ENCODE data around the gene RPN1. TPM values are rescaled to one million over a fixed set of nuclear protein-coding genes. Genes with fewer than 3 reads are reported as not detected.
"Not testable (repeated sequence)": the region's sequence is repeated elsewhere in the genome, so short reads cannot be mapped to it uniquely, and the experiment has no call there.

Gene RPN1
- 100 to 1,000 TPM; 189 to 209 (median 195) TPM for total RNA-seq

DNA sequence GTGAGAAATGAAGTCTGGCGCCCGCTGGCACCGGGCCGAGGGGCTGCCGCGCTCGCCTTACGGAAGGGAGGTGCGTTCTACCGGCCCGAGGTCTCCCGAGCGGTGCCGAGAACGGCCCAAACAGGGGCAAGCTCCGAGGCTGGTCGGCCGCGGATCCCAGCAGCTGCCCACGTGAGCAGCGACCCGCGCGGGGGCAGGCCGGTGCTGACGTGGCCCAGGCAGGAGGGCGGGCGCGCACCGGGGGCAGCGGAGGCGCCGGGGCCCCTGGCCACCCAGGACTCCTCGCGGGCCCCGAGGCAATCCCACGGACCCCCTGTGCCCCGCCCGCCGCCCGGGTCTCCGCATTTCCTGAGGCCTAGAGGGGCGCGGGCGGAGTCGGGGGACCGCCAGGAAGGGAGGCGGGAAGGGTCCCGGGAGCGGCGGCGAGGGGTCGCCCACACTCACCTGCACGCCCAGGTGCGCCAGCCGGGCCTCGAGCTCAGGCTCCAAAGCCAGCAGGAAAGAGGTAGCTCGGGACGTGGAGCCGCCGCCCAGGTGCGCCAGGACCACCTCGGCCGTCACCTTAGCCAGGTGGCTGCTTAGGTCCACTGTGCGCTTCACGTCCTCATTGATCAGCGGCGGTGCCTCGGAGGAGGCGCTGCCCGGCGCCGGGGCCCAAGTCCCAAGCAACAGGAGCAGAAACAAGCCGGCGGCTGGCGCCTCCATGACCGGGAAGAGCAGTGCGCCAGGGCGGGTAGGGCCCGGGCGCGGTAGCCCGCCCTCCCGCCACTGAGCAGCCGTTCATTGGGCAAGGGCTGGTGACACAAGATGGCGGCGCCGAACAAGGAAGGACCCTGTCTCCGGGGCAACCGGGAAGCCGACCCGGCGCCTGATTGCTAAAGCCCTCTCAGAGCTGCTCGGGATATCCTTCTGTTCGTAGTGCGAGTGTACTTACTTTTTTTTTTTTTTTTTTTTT lies at the start of gene RPN1:
Gene RPN1 (minus strand): TSS at position 723 of the 955 bp plus-strand sequence. CDS start 18 bp downstream, at position 705.
- Mint-ChIP-seq H3K27me3 (ENCODE audit: low read depth) (no peaks in the 10 kb centered on the region), H3K36me3 (ENCODE audit: insufficient read depth) (no peaks in the 10 kb centered on the region), H3K4me1 (ENCODE audit: low read depth) (peaks cover 31% of the 10 kb centered on the region), H3K9me3 (no peaks in the 10 kb centered on the region), H3K4me3 (peak within 1 kb of the TSS; percentile 90)
- DNase-seq (peak; percentile 92), ATAC-seq (peak; percentile 97)

GRCh38 chr3:128698211-128699047 lies 47.8 kb upstream of the RPN1 start:
- peak; percentile 12 for DNase-seq
- no peaks in the 10 kb centered on the region for H3K36me3 Mint-ChIP-seq (ENCODE audit: insufficient read depth)
- ATAC-seq = peak; percentile 75 to 80
- peak overlapping the region; percentile 69 for H3K4me3 Mint-ChIP-seq
- H3K27me3 Mint-ChIP-seq (ENCODE audit: low read depth) = no peaks in the 10 kb centered on the region
- no peaks in the 10 kb centered on the region for H3K9me3 Mint-ChIP-seq
- no peaks in the 10 kb centered on the region for H3K4me1 Mint-ChIP-seq (ENCODE audit: low read depth)

DNA sequence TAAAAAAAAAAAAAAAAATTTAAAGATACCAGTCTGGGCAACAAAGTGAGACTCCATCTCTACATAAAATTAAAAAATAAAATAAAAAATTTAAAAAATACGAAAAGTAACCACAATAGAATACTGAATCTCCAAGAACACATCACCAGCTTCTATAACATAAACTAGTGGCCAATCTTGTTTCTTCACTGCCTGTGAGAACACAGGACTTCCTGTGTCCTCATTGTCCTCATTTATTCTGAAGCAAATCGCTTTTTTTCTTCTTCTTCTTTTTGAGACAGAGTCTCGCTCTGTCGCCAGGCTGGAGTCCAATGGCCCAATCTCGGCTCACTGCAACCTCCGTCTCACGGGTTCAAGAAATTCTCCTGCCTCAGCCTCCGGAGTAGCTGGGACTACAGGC lies 46.7 kb upstream of the RPN1 start:
- Mint-ChIP-seq H3K4me1 (ENCODE audit: low read depth) (no peaks in the 10 kb centered on the region), H3K4me3 (no peak overlapping the region), H3K27me3 (ENCODE audit: low read depth) (no peaks in the 10 kb centered on the region), H3K36me3 (ENCODE audit: insufficient read depth) (no peaks in the 10 kb centered on the region), H3K9me3 (no peaks in the 10 kb centered on the region)
- no peak for ATAC-seq
- no peak for DNase-seq

- Mint-ChIP-seq H3K4me1 (ENCODE audit: low read depth) (no peaks in the 10 kb centered on the region), H3K27me3 (ENCODE audit: low read depth) (no peaks in the 10 kb centered on the region)
- no peak for ATAC-seq
Measured at GRCh38 chr3:128693696-128694095, 43.1 kb upstream of the RPN1 start.

GRCh38 chr3:128689060-128689459 lies 38.4 kb upstream of the RPN1 start:
- no peaks in the 10 kb centered on the region for H3K27me3 Mint-ChIP-seq (ENCODE audit: low read depth)
- H3K4me1 Mint-ChIP-seq (ENCODE audit: low read depth) = peaks cover 7% of the 10 kb centered on the region
- H3K9me3 Mint-ChIP-seq = no peaks in the 10 kb centered on the region
- no peak overlapping the region for H3K4me3 Mint-ChIP-seq
- H3K36me3 Mint-ChIP-seq (ENCODE audit: insufficient read depth) = no peaks in the 10 kb centered on the region
- DNase-seq (no peak), ATAC-seq (no peak)

More at GRCh38 chr3:128693696-128694095, 43.1 kb upstream of the RPN1 start:
- no peak for DNase-seq
- H3K9me3 Mint-ChIP-seq = no peaks in the 10 kb centered on the region
- H3K36me3 Mint-ChIP-seq (ENCODE audit: insufficient read depth) = no peaks in the 10 kb centered on the region
- H3K4me3 Mint-ChIP-seq = no peak overlapping the region

DNA sequence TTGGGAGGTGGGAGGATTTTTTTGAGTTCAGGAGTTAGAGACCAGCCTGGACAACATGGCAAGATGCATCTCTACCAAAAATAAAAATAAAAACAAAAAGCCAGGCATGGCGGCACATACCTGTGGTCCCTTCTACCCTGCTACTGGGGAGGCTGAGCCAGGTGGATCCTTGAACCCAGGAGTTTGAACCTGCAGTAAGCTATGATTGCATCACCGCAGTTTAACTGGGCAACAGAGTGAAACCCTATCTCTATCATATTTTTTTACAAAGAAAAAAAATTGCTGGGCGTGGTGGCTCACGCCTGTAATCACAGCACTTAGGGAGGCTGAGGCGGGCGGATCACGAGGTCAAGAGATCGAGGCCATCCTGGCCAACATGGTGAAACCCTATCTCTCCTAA lies 35.8 kb upstream of the RPN1 start:
- H3K27me3 Mint-ChIP-seq (ENCODE audit: low read depth) = no peaks in the 10 kb centered on the region
- peaks cover 18% of the 10 kb centered on the region for H3K4me1 Mint-ChIP-seq (ENCODE audit: low read depth)
- ATAC-seq (no peak), DNase-seq (no peak)
- H3K9me3 Mint-ChIP-seq = no peaks in the 10 kb centered on the region
- no peaks in the 10 kb centered on the region for H3K36me3 Mint-ChIP-seq (ENCODE audit: insufficient read depth)
- no peak overlapping the region for H3K4me3 Mint-ChIP-seq

- Mint-ChIP-seq H3K27me3 (ENCODE audit: low read depth) (no peaks in the 10 kb centered on the region), H3K36me3 (ENCODE audit: insufficient read depth) (no peaks in the 10 kb centered on the region), H3K9me3 (no peaks in the 10 kb centered on the region), H3K4me3 (no peak overlapping the region), H3K4me1 (ENCODE audit: low read depth) (peaks cover 29% of the 10 kb centered on the region)
- ATAC-seq (no peak), DNase-seq (no peak)
Measured at GRCh38 chr3:128684986-128685726, 34.5 kb upstream of the RPN1 start.

DNA sequence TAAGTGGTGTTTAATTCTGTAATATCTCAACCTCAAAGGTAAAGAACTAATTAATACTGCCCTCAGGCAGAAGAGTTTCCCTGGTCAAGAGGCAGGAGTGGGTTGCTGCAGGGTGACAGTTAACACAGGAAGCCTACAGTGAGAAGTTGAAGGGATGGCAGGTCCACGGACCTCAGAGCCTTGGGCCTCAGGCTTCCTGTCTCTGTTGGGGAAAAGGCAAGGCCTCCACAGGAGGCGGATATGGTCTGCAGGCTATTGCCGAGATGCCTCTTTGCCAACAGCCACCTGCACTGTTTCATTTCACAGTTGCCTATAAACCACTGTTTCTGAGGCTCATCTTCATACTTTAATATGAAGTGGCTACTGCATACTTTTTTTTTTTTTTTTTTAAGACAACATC lies 33.3 kb upstream of the RPN1 start:
- no peak overlapping the region for H3K4me3 Mint-ChIP-seq
- H3K36me3 Mint-ChIP-seq (ENCODE audit: insufficient read depth) = no peaks in the 10 kb centered on the region
- DNase-seq (no peak), ATAC-seq (no peak)
- H3K4me1 Mint-ChIP-seq (ENCODE audit: low read depth) = peaks cover 38% of the 10 kb centered on the region
- H3K27me3 Mint-ChIP-seq (ENCODE audit: low read depth) = no peaks in the 10 kb centered on the region
- no peaks in the 10 kb centered on the region for H3K9me3 Mint-ChIP-seq

- H3K4me1 Mint-ChIP-seq (ENCODE audit: low read depth) = peaks cover 41% of the 10 kb centered on the region
- no peaks in the 10 kb centered on the region for H3K36me3 Mint-ChIP-seq (ENCODE audit: insufficient read depth)
- peak overlapping the region; percentile 96 for H3K4me3 Mint-ChIP-seq
- no peaks in the 10 kb centered on the region for H3K9me3 Mint-ChIP-seq
- no peak for ATAC-seq
- DNase-seq = no peak
- H3K27me3 Mint-ChIP-seq (ENCODE audit: low read depth) = no peaks in the 10 kb centered on the region
Measured at GRCh38 chr3:128681369-128681829, 30.8 kb upstream of the RPN1 start.

GRCh38 chr3:128680603-128681368 lies 30.2 kb upstream of the RPN1 start:
- H3K27me3 Mint-ChIP-seq (ENCODE audit: low read depth) = no peaks in the 10 kb centered on the region
- peak overlapping the region; percentile 96 for H3K4me3 Mint-ChIP-seq
- DNase-seq (peak; percentile 96), ATAC-seq (peak; percentile 95 to 97)
- no peaks in the 10 kb centered on the region for H3K9me3 Mint-ChIP-seq
- H3K36me3 Mint-ChIP-seq (ENCODE audit: insufficient read depth) = no peaks in the 10 kb centered on the region
- H3K4me1 Mint-ChIP-seq (ENCODE audit: low read depth) = peaks cover 41% of the 10 kb centered on the region

- H3K36me3 Mint-ChIP-seq (ENCODE audit: insufficient read depth) = no peaks in the 10 kb centered on the region
- DNase-seq (no peak), ATAC-seq (no peak)
- peaks cover 40% of the 10 kb centered on the region for H3K4me1 Mint-ChIP-seq (ENCODE audit: low read depth)
- H3K27me3 Mint-ChIP-seq (ENCODE audit: low read depth) = no peaks in the 10 kb centered on the region
- peak overlapping the region; percentile 96 for H3K4me3 Mint-ChIP-seq
- no peaks in the 10 kb centered on the region for H3K9me3 Mint-ChIP-seq
Measured at GRCh38 chr3:128679338-128679737, 28.7 kb upstream of the RPN1 start.

- H3K4me3 Mint-ChIP-seq; H3K9me3 Mint-ChIP-seq; H3K36me3 Mint-ChIP-seq (ENCODE audit: insufficient read depth); H3K27me3 Mint-ChIP-seq (ENCODE audit: low read depth); DNase-seq; ATAC-seq: not testable (repeated sequence)
- H3K4me1 Mint-ChIP-seq (ENCODE audit: low read depth) = peaks cover 25% of the 10 kb centered on the region
Measured at GRCh38 chr3:128675802-128676201, 25.2 kb upstream of the RPN1 start.

DNA sequence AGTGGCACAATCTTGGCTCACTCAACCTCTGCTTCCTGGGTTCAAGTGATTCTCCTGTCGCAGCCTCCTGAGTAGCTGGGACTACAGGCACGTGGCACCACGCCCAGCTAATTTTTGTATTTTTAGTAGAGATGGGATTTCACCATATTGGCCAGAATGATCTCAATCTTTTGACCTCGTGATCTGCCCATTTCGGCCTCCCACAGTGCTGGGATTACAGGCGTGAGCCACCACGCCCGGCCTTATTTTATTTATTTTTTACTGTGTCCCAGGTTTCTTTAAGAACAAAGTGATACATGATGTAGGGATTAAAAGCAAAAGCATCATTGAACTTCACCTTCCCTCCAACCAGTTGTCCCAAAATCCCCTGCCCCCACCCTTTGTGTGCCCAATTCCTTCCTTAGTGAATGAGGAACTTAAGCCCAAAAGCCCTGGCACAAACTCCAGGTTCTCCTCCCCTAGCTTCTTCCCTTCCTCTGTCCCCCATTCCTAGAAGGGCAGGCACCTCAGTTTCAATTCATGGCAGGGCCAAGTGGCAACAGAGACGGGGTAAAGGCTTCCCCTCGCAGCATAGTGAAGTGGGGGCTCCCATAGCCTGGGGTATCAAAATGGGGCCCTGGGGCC lies 23.7 kb upstream of the RPN1 start:
- H3K27me3 Mint-ChIP-seq (ENCODE audit: low read depth) = no peaks in the 10 kb centered on the region
- H3K4me3 Mint-ChIP-seq = no peak overlapping the region
- no peaks in the 10 kb centered on the region for H3K9me3 Mint-ChIP-seq
- no peak for ATAC-seq
- DNase-seq = no peak
- H3K4me1 Mint-ChIP-seq (ENCODE audit: low read depth) = peaks cover 12% of the 10 kb centered on the region
- peaks cover 2% of the 10 kb centered on the region for H3K36me3 Mint-ChIP-seq (ENCODE audit: insufficient read depth)

All from activated T-cell treated with anti-CD3 and anti-CD28 coated beads, Interleukin-2, amount 50 U/mL, for 4 hours (primary cell).